Hepatic stellate cell (primary cell): ENCODE data around the gene ABLIM1.
"Not testable (repeated sequence)": the region's sequence is repeated elsewhere in the genome, so short reads cannot be mapped to it uniquely, and the experiment has no call there.

Source experiments
- DNase-seq: peaks from one replicate; pipeline ENCODE4 v3.0.0; 2011; ENCODE audit warnings: low spot score

The ABLIM1 gene

GRCh38 chr10:114658175-114658574, at the start of gene ABLIM1:
ABLIM1 (minus strand) TSS chr10:114658275; CDS start chr10:114658200, 75 bp downstream.
- no peak for DNase-seq

GRCh38 chr10:114706458-114707055, 48.5 kb upstream of the ABLIM1 start:
- no peak for DNase-seq

- DNase-seq: no peak
These were observed 46.6 kb upstream of the ABLIM1 start for GRCh38 chr10:114704679-114705078.

- DNase-seq: no peak
These were observed 45.5 kb upstream of the ABLIM1 start for GRCh38 chr10:114703377-114704107.

GRCh38 chr10:114698271-114699061, 40.4 kb upstream of the ABLIM1 start:
- DNase-seq: no peak

GRCh38 chr10:114697061-114697598, 39.1 kb upstream of the ABLIM1 start:
- DNase-seq: no peak

- DNase-seq: not testable (repeated sequence)
These were observed 38.2 kb upstream of the ABLIM1 start for GRCh38 chr10:114696301-114696700.

- DNase-seq: no peak
These were observed 36.7 kb upstream of the ABLIM1 start for GRCh38 chr10:114694752-114695151.

GRCh38 chr10:114694062-114694461, 36.0 kb upstream of the ABLIM1 start:
- DNase-seq: no peak

- no peak for DNase-seq
These were observed 33.4 kb upstream of the ABLIM1 start for GRCh38 chr10:114691442-114691941.

GRCh38 chr10:114688786-114689185, 30.7 kb upstream of the ABLIM1 start:
- no peak for DNase-seq

GRCh38 chr10:114687459-114687858, 29.4 kb upstream of the ABLIM1 start:
- no peak for DNase-seq

GRCh38 chr10:114686013-114686412, 27.9 kb upstream of the ABLIM1 start:
- DNase-seq: no peak

- DNase-seq: no peak
These were observed 27.4 kb upstream of the ABLIM1 start for GRCh38 chr10:114685456-114685855.

GRCh38 chr10:114684822-114685209, 26.7 kb upstream of the ABLIM1 start:
- DNase-seq: peak; percentile 61

GRCh38 chr10:114684084-114684821, 26.2 kb upstream of the ABLIM1 start:
- no peak for DNase-seq

- no peak for DNase-seq
These were observed 25.5 kb upstream of the ABLIM1 start for GRCh38 chr10:114683593-114683992.

GRCh38 chr10:114683162-114683561, 25.1 kb upstream of the ABLIM1 start:
- no peak for DNase-seq

- DNase-seq: no peak
These were observed 24.5 kb upstream of the ABLIM1 start for GRCh38 chr10:114682532-114682931.

GRCh38 chr10:114682121-114682520, 24.0 kb upstream of the ABLIM1 start:
- no peak for DNase-seq

- no peak for DNase-seq
These were observed 23.5 kb upstream of the ABLIM1 start for GRCh38 chr10:114681542-114681941.
